ENCODE results near the gene DCAF15. TPM values are rescaled to one million over a fixed set of nuclear protein-coding genes. Genes with fewer than 3 reads are reported as not detected.
"Not testable (repeated sequence)": the region's sequence is repeated elsewhere in the genome, so short reads cannot be mapped to it uniquely, and the experiment has no call there.

DCAF15 gene
- total RNA-seq, 1 donor from 2014 or later = 83.4 TPM

DNA sequence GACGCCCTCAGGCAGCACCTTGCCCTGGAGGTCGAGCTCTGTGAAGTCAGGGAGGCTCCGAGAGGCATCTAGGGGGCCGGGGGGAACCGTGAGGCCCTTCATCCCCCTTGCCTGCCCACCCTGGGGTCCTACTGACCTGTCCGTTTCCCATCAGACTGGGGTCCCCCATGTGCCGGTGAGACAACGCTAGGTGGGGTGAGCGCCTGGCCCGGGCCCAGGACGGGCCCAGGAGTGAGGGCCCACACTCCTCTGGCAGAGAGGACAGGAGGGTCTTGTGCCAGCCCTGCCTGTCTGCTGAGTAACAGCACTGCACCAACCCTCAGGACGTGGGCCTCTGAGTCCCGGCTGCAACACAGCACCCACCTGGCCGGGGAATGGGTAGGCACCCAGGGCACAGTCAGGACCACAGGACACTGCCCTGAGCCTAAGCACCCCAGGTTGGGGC, 14.4 kb downstream of the DCAF15 start:
- Mint-ChIP-seq H3K36me3 (ENCODE audit: low read depth) (peaks cover 43% of the 10 kb centered on the region), H3K27me3 (no peaks in the 10 kb centered on the region), H3K9me3 (no peaks in the 10 kb centered on the region), H3K4me1 (no peaks in the 10 kb centered on the region), H3K4me3 (no peak overlapping the region), H3K27ac (no peak overlapping the region)
- no peak for ATAC-seq (ENCODE audit: low read depth)
- DNase-seq = no peak
- ChIA-PET POLR2A (no interaction called here), CTCF (no interaction called here)
- intact Hi-C loops (cut with micrococcal nuclease) = no loop called here
- no peak for TF ChIP-seq CTCF (IDR thresholded peaks at IDR 0.05)

- H3K4me3 Mint-ChIP-seq; CTCF ChIA-PET; H3K27me3 Mint-ChIP-seq; ATAC-seq (ENCODE audit: low read depth); DNase-seq; H3K4me1 Mint-ChIP-seq; H3K27ac Mint-ChIP-seq; intact Hi-C loops (cut with micrococcal nuclease); H3K9me3 Mint-ChIP-seq: not testable (repeated sequence)
- POLR2A ChIA-PET = interaction anchor here (1.0 kb wide), 1 partner anchor 14 kb away, joined by 4 read pairs; no protein-coding TSS in a partner anchor
- peaks cover 44% of the 10 kb centered on the region for H3K36me3 Mint-ChIP-seq (ENCODE audit: low read depth)
These were observed 14.9 kb downstream of the DCAF15 start for GRCh38 chr19:13967206-13967605.

DNA sequence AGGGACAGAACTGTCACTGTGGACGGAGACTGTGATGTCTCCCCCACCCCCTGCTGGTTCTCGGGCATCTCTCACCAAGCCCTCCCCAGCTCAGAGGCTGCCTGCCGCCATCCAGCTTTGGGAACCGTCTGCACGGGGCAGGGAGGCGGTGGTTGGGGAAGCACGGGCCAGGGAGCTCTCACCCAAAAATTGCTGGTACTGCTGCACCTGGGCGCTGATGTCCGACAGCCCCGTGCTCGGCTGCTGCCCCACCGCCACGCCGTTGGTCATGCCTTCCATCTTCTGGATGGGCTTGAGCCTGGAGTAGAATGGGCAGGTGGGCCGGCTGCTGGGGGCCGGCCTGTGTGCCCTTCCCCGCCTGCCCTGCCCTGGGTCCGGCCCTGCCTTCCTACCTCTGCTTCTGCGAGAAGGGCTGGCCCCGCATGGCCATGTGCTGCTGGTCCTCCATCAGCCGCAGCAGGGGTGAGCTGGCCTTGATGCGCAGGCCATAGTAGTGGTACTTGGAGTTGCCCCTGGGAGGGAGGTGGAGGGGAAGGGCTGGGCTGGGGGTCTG, 16.1 kb downstream of the DCAF15 start:
- no peaks in the 10 kb centered on the region for H3K9me3 Mint-ChIP-seq
- ChIA-PET CTCF (no interaction called here), POLR2A (no interaction called here)
- no peak for ATAC-seq (ENCODE audit: low read depth)
- TF ChIP-seq CTCF (IDR thresholded peaks at IDR 0.05) = no peak
- H3K4me3 Mint-ChIP-seq = no peak overlapping the region
- H3K4me1 Mint-ChIP-seq = no peaks in the 10 kb centered on the region
- H3K36me3 Mint-ChIP-seq (ENCODE audit: low read depth) = peaks cover 53% of the 10 kb centered on the region
- H3K27me3 Mint-ChIP-seq = no peaks in the 10 kb centered on the region
- DNase-seq = no peak
- intact Hi-C loops (cut with micrococcal nuclease) = no loop called here
- H3K27ac Mint-ChIP-seq = no peak overlapping the region

DNA sequence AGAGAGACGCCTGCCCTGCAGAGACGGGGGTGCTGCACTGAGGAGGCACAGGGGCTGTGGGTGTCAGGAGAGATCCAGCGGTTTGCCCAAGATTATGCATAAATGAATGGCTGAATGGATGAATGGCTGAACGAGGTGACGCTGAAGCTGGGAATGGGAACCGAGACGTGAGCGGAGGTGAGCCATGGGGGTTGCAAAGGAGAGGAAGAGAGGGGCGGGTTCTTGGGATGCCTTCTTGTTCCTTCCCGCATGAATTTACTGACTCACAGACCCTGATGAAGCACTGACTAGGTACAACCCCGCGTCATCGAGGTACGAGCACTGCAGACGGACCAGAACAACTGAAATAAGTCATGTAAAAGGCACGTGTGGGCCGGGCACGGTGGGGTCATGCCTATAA, 16.7 kb downstream of the DCAF15 start:
- peaks cover 55% of the 10 kb centered on the region for H3K36me3 Mint-ChIP-seq (ENCODE audit: low read depth)
- no peak for ATAC-seq (ENCODE audit: low read depth)
- H3K9me3 Mint-ChIP-seq = no peaks in the 10 kb centered on the region
- no peak for TF ChIP-seq CTCF (IDR thresholded peaks at IDR 0.05)
- H3K27ac Mint-ChIP-seq = no peak overlapping the region
- H3K4me3 Mint-ChIP-seq = no peak overlapping the region
- intact Hi-C loops (cut with micrococcal nuclease) = no loop called here
- DNase-seq = no peak
- no peaks in the 10 kb centered on the region for H3K27me3 Mint-ChIP-seq
- ChIA-PET CTCF (no interaction called here), POLR2A (interaction anchor here (0.7 kb wide), 1 partner anchor 16 kb away, joined by 4 read pairs; no protein-coding TSS in a partner anchor)
- H3K4me1 Mint-ChIP-seq = peaks cover 1% of the 10 kb centered on the region

GRCh38 chr19:13969897-13970296, 17.6 kb downstream of the DCAF15 start:
- no peak for DNase-seq
- Mint-ChIP-seq H3K4me1 (peaks cover 3% of the 10 kb centered on the region), H3K4me3 (no peak overlapping the region), H3K36me3 (ENCODE audit: low read depth) (peaks cover 56% of the 10 kb centered on the region), H3K9me3 (no peaks in the 10 kb centered on the region), H3K27me3 (no peaks in the 10 kb centered on the region), H3K27ac (no peak overlapping the region)
- no peak for ATAC-seq (ENCODE audit: low read depth)
- intact Hi-C loops (cut with micrococcal nuclease) = no loop called here
- TF ChIP-seq CTCF (IDR thresholded peaks at IDR 0.05) = no peak
- CTCF ChIA-PET = no interaction called here
- POLR2A ChIA-PET = no interaction called here

GRCh38 chr19:13971868-13972267, 19.6 kb downstream of the DCAF15 start:
- H3K27me3 Mint-ChIP-seq = not testable (repeated sequence)

More at GRCh38 chr19:13971868-13972267, 19.6 kb downstream of the DCAF15 start:
- intact Hi-C loops (cut with micrococcal nuclease); H3K9me3 Mint-ChIP-seq; DNase-seq; H3K27ac Mint-ChIP-seq; H3K4me3 Mint-ChIP-seq; H3K4me1 Mint-ChIP-seq; ATAC-seq (ENCODE audit: low read depth): not testable (repeated sequence)
- POLR2A ChIA-PET = interaction anchor here (0.7 kb wide), 2 partner anchors 11 to 248 kb away, joined by 3 read pairs; no protein-coding TSS in a partner anchor
- peaks cover 58% of the 10 kb centered on the region for H3K36me3 Mint-ChIP-seq (ENCODE audit: low read depth)
- CTCF ChIA-PET = interaction anchor here (0.6 kb wide), 1 partner anchor 322 kb away, joined by 3 read pairs; no protein-coding TSS in a partner anchor

Data from activated B cell treated with CpG ODN at 0.5 μM for 24 hours (primary cell).